Measurements from ENCODE around the gene AUNIP. TPM values are rescaled to one million over a fixed set of nuclear protein-coding genes. Genes with fewer than 3 reads are reported as not detected.

The AUNIP gene
- total RNA-seq, 1 donor from 2014 or later, result 1.4 TPM

DNA sequence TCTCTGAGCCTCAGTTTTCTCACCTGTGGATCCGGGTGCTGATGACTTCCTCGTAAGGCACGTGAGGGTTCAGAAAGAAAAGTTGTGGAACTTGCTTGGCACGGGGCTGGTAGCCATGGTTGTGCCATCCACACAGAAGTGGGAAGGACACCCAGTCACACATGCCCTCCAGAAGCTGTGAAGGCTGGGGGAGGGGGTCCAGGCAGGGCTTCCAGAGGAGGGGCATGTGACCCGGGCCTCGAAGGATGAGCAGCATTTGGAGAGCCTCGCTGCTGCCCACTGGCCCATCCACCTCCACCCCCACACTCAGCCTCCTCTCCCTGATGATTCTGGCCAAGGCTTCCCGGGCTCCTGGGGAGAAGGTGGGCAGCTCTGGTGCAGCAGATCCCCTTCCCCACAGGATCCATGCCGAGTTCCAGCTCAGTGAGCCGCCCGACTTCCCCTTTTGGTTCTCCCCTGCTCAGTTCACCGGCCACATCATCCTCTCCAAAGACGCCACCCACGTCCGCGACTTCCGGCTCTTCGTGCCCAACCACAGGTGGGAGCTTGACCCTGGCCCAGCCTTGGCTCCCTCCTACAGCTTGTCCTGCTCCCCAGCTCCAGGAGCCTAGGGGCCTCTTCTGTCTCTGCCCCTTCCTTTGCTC is 49.9 kb downstream of the AUNIP start:
- DNase-seq (ENCODE audit: low spot score), result no peak

DNA sequence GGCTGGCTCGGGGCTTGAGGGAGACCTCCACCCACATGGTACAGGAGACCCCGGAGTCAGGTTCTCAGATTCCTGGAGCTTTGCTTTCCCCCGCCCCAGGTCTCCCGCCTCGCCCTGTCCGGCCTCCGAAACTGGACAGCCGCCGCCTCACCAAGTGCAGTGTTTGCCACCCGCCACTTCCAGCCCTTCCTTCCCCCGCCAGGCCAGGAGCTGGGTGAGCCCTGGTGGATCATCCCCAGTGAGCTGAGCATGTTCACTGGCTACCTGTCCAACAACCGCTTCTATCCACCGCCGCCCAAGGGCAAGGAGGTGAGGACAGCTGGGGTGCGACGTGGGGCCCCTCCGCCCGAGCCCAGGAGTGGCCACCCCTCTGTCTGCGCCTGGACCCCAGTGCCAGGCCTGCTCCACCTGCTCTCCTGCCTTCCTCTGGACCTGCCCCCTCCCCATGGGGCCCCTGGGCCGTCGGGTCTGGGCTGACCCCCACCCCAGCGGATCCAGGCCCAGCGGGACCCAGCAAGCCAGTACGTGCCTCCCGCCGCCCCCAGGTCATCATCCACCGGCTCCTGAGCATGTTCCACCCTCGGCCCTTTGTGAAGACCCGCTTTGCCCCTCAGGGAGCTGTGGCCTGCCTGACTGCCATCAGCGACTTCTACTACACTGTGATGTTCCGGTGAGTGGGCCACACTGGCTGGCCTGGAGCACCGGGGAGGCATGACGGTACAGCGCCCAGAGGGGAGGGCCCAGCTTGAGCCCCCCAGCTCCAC is 50.6 kb downstream of the AUNIP start:
- no peak for DNase-seq (ENCODE audit: low spot score)

DNA sequence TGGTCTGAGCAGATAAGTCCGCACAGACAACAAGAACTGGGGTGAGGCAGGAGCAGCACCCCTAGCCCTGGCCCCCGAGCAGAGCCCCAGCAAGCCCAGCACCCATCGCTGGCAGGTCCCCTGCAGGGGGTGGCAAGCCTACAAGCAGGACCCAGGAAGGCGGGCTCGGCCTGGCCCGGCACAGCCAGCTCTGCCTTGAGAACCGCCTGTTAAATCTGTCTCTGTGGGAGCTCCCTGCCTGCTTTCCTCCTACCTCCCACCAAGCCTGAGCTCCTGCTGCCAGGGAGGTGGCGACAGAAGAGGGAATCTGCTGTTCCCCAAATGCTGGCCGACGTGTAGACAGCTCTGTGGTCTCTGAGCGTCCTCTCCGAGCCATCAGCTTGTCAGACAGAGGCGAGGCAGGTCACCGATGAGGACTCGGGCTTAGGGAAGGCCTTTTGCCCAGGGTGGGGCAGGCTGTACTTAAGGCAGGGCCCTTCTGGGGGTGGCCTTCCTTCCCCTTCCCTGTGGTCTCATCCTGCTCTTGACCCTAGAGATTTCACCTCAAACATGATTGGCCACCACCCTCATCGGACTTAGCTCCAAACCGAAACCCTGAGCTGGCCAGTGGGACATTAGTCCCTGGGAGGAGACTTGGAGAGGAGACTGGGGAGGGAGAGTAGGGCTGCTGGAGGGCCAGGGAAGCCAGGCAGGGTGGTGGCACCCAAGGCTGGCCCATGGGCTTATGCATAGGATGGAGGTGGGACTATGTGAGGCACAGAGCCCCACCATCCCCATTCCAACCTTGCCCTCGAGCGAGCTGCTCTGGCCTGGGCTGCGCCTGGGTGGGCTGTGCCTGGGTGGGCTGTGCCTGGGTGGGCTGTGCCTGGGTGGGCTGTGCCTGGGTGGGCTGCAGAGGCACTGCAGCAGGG is 51.5 kb downstream of the AUNIP start:
- DNase-seq (ENCODE audit: low spot score), result no peak

DNA sequence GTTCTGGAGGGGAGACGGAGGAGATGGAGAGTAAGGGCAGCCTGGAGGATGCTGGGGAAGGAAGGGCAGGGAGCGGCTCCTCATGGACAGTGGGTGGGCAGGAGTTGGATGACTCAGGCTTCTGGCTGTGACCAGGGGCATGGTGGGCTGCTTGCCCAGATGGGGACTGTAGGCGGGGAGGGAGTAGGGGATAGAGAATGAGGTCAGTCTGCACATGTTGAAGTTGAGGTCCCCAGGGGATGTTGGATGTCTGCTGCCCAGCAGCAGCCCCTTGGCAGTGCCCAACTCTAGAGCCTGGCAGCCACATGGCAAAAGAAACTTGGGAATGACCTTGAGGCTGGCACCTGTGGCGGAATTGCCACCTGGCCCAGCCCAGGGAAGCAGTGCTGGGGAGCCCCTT is 52.8 kb downstream of the AUNIP start:
- no peak for DNase-seq (ENCODE audit: low spot score)

DNA sequence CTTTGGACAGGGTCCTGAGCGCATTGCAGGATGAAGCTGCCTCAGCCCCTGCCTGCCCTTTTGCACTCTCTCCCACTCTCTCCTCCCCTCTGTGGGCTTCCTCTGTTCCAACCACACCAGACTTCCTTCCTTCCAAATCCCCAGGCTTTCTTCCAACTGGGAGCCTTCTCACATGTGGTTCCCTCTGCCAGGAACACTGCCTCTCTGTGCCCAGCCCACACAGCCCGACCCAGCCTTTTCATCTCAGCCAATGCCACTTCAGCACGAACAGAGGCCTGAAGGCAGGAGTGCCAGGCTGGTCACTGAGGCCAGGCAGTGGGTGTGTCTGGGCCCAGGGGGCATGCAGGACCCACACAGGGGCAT is 53.4 kb downstream of the AUNIP start:
- DNase-seq (ENCODE audit: low spot score), result peak; percentile 62

DNA sequence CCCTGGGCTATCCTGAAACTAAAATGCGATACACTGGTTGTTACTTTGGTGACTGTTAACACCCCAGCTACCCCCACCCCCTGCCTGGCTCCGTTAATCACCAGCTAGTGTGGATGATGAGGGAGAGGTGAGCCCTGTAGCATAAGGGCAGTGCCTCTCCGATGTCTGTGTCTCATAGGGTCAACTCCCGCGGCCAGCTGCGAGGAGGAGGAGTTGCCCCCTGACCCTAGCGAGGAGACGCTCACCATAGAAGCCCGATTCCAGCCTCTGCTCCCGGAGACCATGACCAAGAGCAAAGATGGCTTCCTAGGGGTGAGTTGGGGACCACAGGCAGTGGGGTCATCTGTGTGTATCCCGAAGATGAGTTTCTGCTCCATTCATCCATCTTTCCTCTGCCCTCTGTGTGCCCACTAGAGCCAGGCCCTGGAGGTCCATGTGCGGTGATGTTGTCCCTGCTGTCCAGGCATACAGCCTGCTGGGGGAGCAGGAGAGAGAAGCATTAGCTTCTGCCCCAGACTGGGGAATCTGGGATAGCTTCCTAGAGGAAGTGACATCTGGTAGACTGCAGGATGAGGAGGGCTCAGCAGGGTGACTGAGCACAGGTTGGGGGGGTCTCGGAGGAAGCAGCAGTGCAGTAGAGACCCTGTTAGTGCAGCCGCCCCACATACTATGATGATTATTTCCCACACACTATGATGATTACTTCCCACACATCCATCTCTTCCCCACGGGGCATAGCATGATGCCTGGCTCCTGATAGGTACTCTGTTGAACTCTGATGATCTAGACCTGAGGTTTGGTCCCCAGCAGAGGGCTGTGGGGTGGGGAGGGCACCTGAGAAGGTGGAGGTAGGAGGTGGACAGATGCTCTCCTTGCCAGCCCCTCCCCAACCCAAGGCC is 54.0 kb downstream of the AUNIP start:
- DNase-seq (ENCODE audit: low spot score), result no peak

DNA sequence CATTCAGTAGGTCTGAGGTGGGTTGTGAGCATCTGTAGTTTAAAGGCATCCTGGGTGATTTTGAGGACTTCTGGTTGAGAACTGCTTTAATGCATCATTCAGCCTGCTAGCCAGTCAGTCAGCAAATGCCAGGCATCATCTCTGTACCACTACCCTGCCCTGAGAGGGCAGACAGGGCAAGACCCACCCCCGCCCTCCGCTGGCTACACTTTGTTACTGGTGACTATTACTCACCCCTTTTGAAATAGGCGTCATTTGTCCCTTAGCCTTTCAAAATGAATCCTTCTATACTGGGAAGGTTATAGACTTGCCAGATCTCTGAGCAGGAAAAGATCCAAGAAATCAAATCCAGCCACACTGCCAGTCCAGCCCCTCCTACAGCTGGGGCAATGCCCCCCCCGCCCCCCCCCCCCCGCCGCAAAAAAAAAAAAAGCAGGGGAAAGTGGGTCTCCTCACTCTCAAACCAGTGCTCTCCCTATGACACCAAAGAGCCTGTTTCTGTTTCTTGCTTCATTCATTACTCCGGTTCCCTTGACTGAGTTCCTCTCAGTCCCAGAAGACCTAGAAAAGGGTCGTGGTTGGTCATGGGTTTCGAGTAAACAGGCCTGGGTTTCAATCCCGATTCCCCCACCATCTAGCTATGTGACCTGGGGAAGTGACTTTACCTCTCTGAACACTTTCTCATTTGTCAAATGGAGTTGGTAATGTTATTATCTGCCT is 54.9 kb downstream of the AUNIP start:
- DNase-seq (ENCODE audit: low spot score), result no peak

DNA sequence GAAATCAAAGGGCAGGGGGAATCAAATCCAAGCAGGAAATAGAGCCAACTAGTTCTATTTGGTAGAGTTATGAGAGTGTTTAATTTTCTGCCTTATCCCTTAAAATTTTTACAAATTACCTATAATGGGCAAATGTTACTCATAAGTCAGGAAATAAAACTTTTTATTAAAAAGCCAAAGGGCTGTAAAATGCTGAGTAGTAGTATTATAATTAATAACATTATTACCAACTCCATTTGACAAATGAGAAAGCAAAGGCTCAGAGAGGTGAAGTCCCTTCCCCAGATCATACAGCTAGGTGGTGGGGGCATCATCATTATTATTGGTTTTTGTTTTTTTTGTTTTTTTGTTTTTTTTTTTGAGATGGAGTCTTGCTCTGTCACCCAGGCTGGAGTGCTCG is 55.9 kb downstream of the AUNIP start:
- no peak for DNase-seq (ENCODE audit: low spot score)

DNA sequence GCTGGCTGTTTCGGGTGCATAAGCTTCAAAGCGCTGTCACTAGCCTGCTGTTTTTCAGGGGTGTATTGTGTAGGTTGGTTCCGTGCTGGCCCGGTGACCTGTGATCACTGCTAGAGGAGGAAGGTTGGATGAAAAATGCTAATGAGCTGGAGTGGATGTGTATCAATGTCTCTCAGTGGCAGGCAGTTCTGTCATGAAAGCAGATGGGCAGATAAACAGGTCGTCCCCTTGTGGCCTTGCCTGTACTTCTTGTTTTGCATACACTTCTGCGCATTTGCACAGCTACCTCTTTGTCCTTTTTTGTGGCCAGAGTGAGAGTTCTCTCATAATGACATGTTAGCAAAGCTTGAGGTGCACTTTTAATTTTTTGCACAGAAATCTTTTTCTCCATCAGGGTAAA is 56.3 kb downstream of the AUNIP start:
- DNase-seq (ENCODE audit: low spot score), result no peak

DNA sequence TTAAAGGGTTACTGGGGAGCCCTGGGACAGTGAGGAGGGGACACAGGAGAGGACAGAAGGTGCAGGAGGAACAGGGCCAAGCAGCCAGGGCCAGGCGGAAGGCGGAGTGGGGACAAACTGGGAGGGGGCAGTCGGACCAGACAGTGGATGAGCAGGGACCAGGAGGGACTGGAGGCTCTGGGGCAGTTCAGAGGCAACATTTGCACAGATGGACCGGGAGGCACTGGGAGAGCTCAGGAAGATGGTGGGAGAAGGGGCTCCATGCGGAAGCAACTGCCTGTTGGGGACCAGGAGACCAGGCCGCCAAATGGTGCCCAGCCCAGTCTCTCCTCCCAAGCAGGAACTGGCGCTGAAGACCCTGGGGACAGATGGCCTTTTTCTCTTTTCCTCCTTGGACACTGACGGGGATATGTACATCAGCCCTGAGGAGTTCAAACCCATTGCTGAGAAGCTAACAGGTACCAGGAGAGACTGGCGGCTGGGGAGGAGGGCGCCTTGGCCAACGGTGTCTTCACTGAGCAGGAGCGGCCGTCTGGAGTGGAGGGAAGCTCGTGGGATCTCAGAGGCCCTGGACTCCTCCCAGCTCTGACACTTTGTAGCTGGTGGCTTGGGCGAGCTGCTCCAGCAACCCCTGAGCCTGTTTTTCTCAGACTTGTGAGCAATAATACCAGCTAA is 58.4 kb downstream of the AUNIP start:
- DNase-seq (ENCODE audit: low spot score), result no peak

DNA sequence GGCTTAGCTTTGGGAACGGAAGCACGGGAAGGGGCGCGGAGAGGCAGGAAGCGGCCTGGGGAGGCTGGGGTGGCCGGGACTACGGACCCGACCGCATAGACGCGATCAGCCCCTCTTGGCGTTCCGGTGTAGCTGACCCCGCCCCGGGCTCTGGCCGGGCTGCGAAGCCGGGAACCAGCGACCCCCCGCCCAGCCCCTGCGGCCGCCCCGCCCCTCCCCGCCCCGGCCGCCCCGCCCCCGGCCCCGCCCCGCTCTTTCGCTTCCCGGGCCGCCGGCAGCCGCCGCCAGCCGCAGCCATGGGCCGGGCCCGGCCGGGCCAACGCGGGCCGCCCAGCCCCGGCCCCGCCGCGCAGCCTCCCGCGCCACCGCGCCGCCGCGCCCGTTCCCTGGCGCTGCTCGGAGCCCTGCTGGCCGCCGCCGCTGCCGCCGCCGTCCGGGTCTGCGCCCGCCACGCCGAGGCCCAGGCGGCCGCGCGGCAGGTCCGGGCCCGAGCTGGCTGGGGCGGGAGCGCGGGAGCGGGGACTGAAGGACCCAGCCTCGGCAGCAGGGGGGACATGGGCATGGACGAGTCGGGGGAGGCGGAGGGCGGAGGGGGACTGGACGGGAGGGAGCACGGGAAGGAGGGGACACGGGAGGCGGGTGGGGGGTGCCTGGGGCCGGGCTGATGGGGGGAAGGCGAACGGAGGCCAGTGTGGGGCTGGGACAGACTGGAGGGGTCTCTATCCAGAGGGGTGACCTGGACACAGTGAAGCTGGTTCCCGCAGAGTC is 59.1 kb downstream of the AUNIP start, which contains the start of gene SELENON:
Gene SELENON, plus strand, starts transcription at position 259 of the 768 bp plus-strand sequence. Its CDS starts 38 bp downstream, at position 297.
- DNase-seq (ENCODE audit: low spot score), result peak; percentile 62

DNA sequence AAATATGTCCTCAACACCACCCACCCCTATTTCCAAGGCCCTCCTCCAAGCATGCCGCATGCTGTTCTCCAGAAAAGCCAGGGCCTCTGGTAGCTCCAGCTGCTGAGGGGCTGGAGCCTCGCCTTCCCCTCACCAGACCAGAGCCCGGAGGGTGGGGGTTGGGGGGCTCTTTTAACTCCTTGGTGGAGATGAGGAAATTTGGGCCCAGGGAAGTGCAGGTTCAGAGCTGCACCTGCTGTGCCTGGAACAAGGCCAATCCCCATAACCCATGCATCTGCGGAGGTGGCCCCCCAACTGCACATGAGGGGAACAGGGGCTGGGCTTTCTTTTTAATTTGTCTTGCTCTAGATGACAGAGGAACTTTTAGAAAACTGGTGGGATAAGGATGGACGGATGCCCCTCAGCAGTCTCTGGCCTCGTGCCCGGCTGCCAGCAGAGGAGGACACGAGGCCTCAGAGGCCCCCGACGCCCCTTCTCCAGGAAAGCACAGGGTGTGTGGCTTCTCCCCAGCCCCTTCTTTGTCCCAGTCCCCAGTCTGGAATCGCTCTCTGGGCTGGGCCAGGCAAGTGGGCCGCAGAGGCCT is 59.8 kb downstream of the AUNIP start:
- DNase-seq (ENCODE audit: low spot score), result no peak

DNA sequence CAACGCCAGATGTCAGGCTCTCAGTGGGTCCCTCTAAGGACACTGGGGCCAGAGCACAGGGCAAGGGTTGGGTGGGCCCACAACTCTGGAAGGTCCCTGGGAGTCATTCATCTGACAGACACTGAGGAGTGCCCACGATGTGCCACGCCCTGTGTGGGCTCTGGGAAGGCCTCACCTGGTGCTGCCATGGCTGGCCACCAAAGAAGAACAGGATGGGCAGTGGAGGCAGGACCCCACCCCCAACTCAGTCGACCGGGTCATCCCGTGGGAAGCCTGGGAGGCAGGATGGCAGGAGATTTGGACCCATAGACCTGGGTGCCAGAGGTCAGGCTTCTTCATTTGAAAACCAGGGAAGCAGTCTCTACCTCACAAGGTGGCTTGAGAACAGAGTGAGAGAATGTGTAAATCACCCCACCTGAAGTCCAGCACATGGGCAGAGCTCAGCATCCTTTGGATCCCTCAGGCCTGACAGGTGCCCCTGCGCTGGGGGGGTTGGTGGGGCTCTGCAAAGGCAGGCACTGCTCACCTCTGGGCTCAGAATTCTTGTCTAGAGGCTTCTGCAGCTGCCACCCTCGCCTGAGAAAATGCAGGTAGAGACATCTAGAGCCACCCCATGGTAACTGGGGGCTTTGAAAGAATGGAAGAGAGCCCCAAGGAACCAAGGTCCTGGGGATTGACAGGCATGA is 60.4 kb downstream of the AUNIP start:
- DNase-seq (ENCODE audit: low spot score), result no peak

DNA sequence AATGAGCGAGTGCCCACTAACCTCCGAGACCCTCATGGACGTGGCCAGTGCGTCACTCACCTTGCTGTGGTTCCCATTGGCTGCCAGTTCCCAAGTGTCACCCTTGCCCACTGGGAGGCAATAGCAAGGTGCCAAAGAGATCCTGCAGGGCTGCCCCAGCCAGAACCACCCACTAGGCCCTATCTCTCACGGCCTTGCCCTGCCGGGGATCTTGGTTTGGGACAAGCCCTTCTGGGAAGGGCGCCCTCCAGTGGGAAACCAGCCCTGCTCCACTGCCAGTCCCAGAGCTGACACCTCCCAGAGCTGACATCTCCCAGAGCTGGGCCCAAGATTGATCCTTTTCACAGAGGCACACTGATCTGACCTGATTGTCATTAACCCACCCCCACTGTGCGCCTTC is 61.3 kb downstream of the AUNIP start:
- DNase-seq (ENCODE audit: low spot score), result no peak

DNA sequence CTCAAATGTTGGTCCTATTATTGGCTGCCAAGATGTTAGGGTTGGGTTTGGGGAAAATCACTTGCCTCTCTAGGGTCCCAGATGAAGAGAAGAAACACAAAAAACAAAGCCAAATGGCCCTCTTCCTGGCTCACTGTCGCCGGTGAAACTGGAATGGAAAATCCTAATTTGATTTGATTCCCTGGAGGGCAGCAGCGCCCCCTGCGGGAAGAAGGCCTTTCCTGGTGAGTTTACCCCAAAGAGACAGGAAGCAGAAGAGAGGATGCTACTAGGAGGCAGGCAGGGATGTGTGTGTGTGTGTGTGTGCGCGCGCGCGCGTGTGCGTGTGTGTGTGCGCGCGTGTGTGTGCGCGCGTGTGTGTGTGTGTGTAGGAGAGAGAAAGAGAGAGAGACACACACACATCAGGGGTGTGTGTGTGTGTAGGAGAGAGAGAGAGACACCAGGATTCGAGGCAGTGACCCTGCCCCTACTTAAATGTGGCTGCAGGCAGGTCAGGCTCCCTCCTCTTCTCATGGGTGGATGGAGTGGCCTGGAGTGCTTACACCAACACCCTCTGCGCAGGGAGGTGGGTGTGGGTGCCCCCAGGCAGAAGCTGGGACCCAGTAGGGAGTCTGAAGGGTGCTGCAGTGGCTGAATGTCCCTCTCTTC is 62.3 kb downstream of the AUNIP start:
- DNase-seq (ENCODE audit: low spot score), result peak; percentile 74

DNA sequence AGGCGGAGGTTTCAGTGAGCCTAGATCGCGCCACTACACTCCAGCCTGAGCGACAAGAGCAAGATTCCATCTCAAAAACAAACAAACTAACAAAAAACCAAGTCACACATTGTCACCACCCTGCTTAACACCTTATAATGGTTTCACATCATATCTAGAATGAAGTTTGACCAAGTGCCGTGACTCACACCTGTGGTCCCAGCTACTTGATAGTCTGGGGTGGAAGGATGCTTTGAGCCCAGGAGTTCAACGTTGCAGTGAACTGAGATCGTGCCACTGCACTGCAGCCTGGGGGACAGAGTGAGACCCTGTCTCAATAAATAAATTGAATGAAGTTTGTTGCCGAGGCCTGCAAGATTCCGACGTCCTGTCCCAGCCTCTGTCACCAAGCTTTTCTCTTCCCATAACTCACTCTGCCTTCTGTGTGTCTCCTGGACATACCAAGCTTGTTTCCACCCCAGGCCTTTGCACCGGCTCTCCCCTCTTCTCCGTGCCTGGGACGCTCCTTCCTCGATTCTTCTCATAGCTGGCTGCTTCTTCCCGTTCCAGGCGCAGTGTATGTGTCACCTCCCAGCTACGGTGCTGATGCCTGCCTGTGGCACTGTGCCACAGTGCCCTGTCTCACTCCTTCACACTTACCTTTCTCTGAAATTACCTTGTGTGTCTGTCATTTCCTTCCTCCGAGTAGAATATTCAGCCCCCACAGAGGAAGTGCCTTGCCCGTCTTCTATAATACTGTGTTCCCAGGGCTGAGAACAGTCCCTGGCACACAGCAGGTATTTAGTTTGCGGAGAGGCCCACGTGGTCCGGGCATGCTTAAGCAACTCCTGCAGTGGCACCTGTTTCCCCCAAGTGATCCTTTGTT is 63.1 kb downstream of the AUNIP start:
- no peak for DNase-seq (ENCODE audit: low spot score)

DNA sequence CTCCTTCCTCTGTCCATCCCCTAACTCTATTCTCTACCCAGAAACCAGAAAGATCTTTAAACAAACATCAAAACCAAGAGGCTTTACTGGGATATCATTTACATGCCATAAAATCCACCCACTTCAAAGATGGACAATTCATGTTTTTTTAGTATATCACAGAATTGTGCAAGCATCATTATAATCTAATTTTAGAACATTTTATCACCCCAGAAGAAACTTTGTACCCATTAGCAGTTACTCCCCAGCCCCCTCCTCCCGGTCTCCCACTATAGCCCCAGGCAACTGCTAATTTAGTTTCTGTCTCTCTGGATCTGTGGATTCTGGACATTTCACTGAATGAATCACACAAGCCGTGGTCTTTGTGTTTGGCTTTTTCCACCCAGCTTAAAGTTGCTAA is 64.0 kb downstream of the AUNIP start:
- peak; percentile 67 for DNase-seq (ENCODE audit: low spot score)

Measured in umbilical cord (tissue), 2 donors.